Activated naive CD4-positive, alpha-beta T cell treated with anti-CD3 and anti-CD28 coated beads, Interleukin-2, amount 50 U/mL, for 72 hours (primary cell): Measurements from ENCODE around the gene SHROOM3. TPM values are rescaled to one million over a fixed set of nuclear protein-coding genes. Genes with fewer than 3 reads are reported as not detected.

Experiments
- ATAC-seq, 2 donors: fragments of 150-1000 bp; cut with Tn5 transposase; 2 replicates each; pipeline ENCODE4 v1.10.0; 2021; ENCODE audit warnings: mild to moderate bottlenecking in 2 of 2, moderate library complexity in 2 of 2
- DNase-seq, 2 donors: peaks; one replicate each; pipeline ENCODE4 v3.0.0; 2021 to 2022; ENCODE audit warnings: low spot score in 2 of 2
- H3K27ac Mint-ChIP-seq, 2 donors: one replicate each; pipeline ENCODE4 v1.8.0; 2022; ENCODE audit warnings: mild to moderate bottlenecking in 2 of 2, mixed read lengths in 2 of 2
- H3K36me3 Mint-ChIP-seq, 2 donors: one replicate each; pipeline ENCODE4 v1.8.0; 2022; ENCODE audit warnings: mixed read lengths in 2 of 2
- H3K9me3 Mint-ChIP-seq, 2 donors: one replicate each; pipeline ENCODE4 v1.8.0; 2022; ENCODE audit warnings: mixed read lengths in 2 of 2
- total RNA-seq, 2 donors: library from RNA; stranded (reverse); gene quantifications; one replicate each; pipeline ENCODE4 v1.2.3, GENCODE V29; 2022

Gene SHROOM3
- total RNA-seq, 2 donors from 2014 or later: 0.20 to 0.21 TPM

- H3K27ac Mint-ChIP-seq: no peak overlapping the region
- no peaks in the 10 kb centered on the region for H3K36me3 Mint-ChIP-seq
- no peak for DNase-seq
- H3K9me3 Mint-ChIP-seq: no peaks in the 10 kb centered on the region
- no peak for ATAC-seq
These were observed 396.1 kb downstream of the SHROOM3 start for GRCh38 chr4:76830964-76831703.

GRCh38 chr4:76831711-76832373 is 396.8 kb downstream of the SHROOM3 start:
- ATAC-seq (no peak), DNase-seq (no peak)
- Mint-ChIP-seq H3K27ac (no peak overlapping the region), H3K9me3 (no peaks in the 10 kb centered on the region), H3K36me3 (no peaks in the 10 kb centered on the region)

Other genes with a start within 250 kb of the SHROOM3 start
- gene SCARB2, start 221.4 kb upstream of the SHROOM3 start, total RNA-seq: 1 to 10 TPM; 2.3 to 6.5 TPM
- gene FAM47E, start 183.5 kb upstream of the SHROOM3 start, total RNA-seq: not detected
- gene STBD1, start 128.5 kb upstream of the SHROOM3 start, total RNA-seq: under 1 TPM in 1 of 2 donors, not detected in 1; 0.19 TPM
- not detected for gene CCDC158, start 14.1 kb upstream of the SHROOM3 start, total RNA-seq